Ishikawa (cell line): ENCODE measurements around the gene IL2.

Experiments
- CEBPB ChIP-seq: IDR thresholded peaks from 2 replicates; pipeline ENCODE4 v1.6.1; 2012
- CREB1 ChIP-seq: IDR thresholded peaks from 2 replicates; pipeline ENCODE4 v1.6.1; 2012; ENCODE audit warnings: low read depth
- RAD21 ChIP-seq: IDR thresholded peaks from 2 replicates; pipeline ENCODE4 v1.6.1; 2012; ENCODE audit warnings: low read depth
- TAF1 ChIP-seq: IDR thresholded peaks from 2 replicates; pipeline ENCODE4 v1.6.1; 2012; ENCODE audit warnings: low read depth, mild to moderate bottlenecking
- TEAD4 ChIP-seq: IDR thresholded peaks from 2 replicates; pipeline ENCODE4 v1.6.1; 2012
- YY1 ChIP-seq: IDR thresholded peaks from 2 replicates; pipeline ENCODE4 v1.6.1; 2012; ENCODE audit warnings: low read depth

DNA sequence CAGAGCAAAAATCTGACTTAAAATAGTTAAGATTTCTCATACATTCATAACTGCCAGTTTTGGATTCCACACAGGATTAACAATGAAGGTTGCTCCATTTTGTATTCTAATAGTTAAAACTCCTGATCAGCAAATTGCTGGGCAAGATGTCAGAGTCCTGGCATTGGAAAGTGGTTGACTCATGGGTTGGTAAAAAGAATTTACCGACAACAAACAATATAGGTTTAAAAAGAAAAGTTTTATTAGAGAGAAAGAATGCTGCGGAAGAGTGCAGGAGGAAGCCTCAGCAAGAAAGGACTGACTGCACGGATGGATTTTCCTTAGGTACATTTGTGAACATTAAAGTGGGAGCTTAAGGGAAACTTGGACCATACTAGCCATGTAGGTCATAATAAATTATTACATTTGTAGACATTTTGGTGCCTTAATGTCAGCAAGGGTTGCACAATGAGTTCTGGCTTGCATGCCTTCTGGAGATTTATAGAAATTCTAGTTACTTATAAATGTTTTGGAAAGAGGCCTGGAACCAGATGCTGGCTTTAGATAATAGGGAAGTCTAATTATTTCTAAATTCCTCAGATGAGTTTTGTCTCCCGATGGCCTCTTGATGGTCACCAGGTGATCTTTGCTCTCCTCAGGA, 25.4 kb upstream of the IL2 start:
- TF ChIP-seq RAD21 (no peak), TEAD4 (no peak), CREB1 (no peak), CEBPB (no peak), TAF1 (no peak), YY1 (no peak)
